Pons (tissue), 1 donor: ENCODE data around the gene GSG1L2.
A peak's percentile ranks its signal among the peaks of the same experiment; 100 is the strongest.
"Not testable (repeated sequence)": the region's sequence is repeated elsewhere in the genome, so short reads cannot be mapped to it uniquely, and the experiment has no call there.

Experiments
- DNase-seq: peaks from one replicate; pipeline ENCODE4 v3.0.0-alpha.2; 2016; ENCODE audit warnings: low spot score

GSG1L2 gene

DNA sequence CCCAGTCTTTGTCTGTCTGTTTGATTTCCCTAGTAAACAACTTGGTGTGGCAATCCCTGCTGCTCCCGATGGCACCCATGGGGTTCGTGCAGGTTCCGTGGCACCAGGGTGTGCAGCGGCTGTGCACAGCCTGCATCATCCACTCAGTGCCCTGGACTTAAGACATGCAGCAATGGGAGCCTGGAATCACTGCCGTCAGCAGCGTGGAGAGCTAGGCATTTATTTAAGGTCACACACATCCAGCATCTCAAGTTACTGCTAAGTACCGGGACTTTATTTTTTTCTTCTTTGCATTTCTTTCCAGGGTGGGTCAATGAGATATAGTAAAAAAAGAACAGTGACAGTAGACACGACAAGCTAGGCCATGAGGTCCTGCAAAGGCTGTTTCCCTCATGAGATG is 33.3 kb downstream of the GSG1L2 start:
- DNase-seq: no peak

DNA sequence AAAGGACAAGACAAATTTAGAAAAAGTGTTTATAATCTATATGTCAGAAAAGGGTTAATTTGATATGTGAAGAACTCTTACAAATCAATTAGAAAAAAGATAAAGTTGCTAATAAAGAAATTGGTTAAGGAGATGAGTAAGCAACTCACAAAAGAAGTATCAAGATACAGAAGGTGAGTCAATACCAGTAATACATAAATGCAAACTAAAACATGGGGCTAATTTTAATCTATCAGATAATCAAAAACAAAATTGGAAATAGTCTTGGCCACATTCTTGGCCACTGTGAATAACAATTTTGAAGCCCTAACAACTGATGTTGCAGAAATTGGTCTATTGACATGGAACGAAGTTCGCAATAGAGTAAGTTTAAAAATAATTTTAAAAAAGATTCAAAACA is 37.3 kb downstream of the GSG1L2 start:
- no peak for DNase-seq

DNA sequence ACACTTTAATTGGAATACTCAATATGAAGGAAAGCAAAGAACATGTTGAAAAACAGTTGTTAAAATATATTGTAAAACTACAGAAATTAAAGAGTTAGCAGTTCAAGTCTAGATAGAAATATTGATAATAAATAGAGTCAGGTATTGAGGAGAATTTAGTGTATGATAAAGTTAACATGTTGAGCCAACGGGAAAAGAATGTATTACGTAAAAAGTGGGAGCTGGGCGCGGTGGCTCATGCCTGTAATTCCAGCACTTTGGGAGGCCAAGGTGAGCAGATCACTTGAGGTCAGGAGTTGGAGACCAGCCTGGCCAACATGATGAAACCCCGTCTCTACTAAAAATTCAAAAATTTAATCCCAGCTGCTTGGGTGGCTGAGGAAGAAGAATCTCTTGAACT is 38.4 kb downstream of the GSG1L2 start:
- not testable (repeated sequence) for DNase-seq

DNA sequence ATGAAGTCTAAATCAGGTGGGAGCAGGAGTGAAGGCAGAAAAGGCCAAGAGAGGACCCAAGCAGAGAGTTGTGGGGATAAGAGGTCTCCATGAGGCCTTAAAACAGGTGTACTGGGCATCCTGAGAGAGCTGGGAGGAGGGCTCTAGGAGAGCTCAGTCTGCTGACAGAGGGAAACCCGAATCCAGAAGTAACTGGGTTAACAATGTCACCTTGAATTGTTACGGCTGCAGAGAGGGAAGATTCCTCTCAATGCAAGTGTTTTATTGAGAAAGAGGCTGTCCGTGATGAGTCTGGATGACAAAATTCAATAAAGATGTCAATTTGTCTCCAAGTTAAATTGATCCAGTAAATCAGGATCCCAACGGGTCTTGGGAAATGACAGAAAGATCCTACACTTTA is 38.8 kb downstream of the GSG1L2 start:
- no peak for DNase-seq

DNA sequence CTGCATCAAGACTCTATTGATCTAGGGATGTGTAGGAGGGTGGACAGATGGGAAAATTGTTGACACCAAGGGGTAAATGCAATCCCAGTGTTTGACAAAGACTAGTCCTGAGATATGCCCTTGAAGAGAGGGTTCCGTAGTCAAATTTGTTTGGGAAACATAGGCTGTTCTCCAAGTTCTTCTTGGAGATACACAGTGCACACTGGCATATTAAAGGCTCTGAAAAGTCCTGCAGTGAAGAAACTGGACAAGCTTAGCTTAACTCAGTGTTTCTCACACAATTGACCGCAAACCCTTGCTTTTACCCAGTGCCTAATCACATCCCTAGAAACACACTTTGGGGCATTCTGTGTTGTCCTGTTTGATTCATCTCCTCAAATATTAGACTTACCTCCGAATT is 41.3 kb downstream of the GSG1L2 start:
- no peak for DNase-seq

DNA sequence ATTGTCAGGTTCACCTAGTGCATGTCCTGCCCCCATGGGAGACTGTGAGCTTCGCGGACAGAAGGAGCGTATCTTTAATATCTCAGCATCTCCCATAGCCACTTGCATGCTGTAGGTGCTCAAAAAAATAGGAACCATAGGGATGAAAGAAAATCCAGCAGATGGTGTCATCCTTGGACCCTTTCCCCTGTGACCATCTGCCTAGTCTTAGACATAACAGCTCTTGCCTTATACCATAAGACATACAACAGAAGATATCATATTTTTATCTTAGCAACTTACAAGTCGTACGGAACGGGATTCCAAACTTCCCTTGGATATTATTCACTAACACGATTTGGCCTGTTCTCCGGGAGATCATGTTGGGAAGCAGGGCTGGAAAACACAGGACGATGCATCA is 45.0 kb downstream of the GSG1L2 start:
- DNase-seq: no peak

DNA sequence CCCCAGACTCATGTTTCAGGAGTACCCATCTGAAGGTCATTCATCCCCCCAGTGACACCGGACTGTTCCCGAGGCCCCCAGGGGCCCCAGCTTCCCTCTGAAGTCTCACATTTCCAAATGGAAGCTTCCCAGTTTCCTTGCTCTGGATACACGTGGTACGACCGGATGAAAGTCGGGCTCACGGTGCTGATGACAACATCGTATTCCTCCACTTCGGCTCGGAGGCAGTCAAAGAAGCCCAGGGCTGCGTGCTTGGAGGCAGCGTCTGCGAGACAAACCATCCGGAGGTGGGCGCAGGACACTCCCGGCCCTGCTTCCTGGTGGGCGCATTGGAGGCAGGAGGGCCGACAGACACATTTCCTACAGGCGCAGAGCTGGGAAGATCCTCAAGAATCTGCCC is 49.2 kb downstream of the GSG1L2 start:
- no peak for DNase-seq

DNA sequence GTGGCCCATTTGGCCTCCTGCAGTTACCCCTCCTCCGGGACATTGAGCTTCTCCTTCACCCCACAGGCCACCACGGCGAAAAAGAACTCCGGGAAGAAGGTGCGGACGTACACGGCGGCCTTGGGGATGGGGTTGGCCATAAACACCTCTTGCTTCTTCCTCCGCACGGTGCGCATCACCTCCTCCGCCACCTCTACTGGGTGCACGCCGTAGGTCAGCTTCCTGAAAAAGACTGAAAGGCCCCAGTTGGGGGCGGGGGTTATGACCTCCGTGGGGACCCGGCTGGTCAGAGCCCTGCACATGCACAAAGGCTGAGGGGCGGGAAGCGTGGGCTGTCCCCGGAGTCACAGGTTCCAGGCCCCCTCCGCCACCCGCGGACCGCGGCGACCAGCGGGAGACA is 50.4 kb downstream of the GSG1L2 start:
- no peak for DNase-seq

DNA sequence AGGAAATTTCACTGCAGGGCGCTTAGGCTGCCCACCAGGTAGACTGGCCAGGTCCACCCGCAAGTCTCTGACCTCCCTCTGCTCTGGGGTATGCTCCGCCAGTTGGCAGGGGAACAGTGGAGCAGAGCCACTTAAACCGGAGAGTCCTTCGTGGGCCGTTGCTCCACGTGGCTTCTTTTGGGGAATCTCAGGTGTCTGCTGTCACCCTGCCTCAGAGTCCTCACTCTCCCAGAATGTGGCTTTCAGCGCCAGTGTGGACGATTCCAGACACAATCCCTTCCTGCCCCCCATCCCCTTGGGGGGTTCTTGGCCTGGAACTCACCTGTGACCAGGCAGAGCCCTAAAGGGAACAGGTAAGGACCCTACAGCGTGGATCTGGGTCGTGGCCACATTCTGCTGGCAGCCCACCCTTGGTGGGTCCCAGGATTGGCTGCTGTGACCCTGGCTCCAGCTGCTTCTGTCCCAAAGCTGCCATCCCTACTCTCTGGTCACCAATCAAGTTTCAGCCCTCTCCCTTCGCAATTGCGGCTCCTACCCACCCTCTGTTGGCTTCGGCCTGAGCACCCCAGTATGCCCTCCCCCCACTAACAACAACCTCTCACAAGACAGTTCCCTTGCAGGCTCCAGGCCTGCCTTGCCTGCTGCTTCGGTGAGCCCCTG is 52.7 kb downstream of the GSG1L2 start:
- DNase-seq: no peak

DNA sequence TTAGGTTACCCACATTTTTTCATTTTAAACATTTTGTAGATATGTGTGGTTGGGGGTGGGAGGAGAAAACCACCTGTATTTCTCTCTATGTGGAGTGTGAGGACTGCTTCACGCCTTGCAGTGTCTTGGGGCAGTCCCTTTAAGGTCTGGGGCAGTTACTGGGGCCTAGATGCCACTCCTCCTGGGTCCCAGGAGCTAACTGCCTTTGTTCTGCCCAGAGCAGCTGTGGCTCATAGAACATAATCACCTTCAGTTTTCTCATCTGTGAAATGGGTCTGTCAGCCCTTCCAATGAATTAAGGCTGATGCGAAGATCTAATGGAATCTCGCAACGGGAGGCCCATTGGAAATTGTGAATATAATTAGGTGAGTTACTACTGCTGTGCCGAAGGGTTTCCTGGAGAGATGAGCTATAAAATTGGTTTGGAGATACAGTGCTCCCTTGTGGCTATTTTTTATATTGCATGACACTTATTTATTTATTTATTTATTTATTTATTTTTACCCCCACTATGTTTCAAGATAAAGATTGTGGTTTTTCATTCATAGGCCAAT is 53.4 kb downstream of the GSG1L2 start:
- DNase-seq: peak; percentile 24

DNA sequence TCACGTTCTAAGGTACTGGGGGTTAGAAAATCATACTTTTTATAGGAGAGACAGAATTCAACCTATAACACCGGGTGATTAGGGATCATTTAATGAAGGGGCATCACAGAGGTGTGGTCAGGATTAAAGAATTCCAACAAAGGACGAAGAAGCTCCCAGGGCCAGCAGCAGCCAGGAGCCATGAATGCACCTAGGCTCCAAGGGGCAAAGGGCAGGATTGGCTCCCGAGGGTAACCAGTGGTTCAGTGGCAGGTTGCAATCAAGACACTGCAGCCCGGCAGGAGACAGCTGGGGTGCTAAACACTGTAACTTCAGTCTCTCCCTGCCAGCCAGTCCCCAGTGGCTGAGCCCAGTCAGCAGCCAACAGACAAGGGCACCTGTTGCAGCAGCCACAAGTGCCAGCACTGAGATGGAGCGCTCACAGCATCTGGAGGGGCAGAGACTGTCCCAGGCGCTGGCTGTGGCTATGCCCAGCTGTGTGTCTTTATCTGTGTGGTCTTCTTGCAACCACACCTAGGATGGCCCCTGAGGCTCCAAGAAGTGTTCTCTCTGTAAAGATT is 54.4 kb downstream of the GSG1L2 start:
- no peak for DNase-seq

DNA sequence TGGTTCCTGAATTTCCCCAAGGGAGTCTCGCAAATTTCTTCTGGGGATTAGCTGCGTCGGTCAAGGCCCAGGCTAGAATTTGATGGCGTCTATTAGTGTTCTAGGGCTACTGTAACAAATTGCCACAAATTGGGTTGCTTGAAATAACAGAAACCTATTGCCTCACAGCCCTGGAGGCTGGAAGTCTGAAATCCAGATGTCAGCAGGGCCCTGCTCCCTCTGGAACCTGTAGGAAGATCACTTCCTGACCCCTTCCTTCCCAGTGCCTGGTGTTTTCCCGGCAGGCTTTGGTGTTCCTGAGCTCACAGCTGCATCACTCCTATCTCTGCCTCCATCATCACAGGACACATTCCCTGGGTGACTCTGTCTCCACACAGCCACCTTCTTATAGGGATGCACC is 54.9 kb downstream of the GSG1L2 start:
- DNase-seq: no peak

DNA sequence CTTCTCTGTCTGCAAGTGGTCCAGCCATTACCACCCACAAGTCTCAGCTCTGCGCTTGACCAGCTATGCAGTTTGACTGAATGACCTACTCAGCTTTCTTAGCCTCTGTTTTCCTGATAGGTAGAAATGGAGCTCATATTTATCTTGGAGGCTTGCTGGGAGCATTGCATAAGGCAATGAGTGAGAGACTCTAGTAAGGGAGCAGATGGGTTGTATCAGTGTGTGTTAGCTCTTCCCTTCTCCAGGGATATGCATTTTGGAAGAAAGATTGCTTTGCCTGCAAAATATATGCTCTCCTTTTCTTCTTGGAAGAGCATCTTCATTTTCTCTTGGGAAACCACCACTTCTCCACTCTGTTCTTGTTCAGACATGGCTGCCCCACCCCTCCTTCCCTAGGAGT is 56.6 kb downstream of the GSG1L2 start:
- no peak for DNase-seq

DNA sequence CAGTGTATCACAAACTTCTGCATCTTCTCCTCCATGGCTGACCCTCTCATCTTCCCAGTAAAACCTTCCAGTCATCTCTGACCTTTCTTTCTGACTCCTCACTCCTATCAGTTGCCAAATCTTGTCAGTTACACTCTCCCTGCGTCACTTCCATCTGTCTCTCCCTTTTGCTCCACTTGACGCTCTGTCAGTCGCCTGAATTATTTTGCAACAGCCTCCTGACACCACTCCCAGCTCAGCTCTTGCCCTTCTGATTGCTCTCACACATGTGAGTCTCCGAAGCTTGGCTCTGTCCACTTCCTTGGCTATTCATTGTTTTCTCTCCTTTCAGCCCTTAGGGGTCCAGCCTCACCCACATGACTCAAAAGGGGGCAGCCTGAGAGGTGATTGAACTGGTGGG is 58.2 kb downstream of the GSG1L2 start:
- DNase-seq: no peak

DNA sequence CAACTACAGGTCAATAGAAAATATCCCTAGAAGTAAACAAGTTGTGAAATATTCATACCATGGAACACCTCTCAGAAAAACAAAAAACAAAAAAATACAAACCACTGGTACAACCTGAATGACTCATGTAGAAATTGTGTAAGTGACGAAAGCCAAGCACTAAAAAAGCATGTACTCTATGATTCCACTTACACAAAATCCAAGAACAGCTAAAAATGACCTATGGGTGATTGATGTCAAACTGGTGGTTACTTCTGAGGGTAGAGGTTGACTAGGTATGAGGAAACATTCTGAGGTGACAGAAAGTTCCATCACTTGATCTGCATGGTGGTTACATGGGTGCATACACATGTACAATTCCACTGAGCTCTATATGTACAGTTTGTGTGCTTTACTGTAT is 61.6 kb downstream of the GSG1L2 start:
- no peak for DNase-seq

DNA sequence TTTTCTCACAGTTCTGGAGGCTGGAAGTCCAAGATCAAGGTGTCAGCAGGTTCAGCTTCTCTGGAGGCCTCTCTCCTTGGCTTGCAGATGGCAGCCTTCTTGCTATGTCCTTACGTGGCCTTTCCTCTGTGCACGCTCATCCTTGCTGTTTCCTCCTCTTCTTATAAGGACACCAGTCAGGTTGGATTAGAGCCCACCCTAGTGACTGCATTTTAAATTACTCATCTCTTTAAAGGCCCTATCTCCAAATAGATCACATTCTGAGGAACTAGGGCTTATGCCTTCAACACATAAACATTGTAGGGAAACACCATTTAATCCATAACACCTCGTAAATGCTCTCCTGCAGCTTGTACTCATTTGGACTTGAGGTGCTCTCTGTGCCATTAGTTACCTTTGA is 66.8 kb downstream of the GSG1L2 start:
- no peak for DNase-seq
